ENCODE data around the gene ZNF841. TPM values are rescaled to one million over a fixed set of nuclear protein-coding genes. Genes with fewer than 3 reads are reported as not detected.

Gene ZNF841
- total and polyA plus RNA-seq, 4 donors: 0.86 to 11.1 (median 4.2) TPM

DNA sequence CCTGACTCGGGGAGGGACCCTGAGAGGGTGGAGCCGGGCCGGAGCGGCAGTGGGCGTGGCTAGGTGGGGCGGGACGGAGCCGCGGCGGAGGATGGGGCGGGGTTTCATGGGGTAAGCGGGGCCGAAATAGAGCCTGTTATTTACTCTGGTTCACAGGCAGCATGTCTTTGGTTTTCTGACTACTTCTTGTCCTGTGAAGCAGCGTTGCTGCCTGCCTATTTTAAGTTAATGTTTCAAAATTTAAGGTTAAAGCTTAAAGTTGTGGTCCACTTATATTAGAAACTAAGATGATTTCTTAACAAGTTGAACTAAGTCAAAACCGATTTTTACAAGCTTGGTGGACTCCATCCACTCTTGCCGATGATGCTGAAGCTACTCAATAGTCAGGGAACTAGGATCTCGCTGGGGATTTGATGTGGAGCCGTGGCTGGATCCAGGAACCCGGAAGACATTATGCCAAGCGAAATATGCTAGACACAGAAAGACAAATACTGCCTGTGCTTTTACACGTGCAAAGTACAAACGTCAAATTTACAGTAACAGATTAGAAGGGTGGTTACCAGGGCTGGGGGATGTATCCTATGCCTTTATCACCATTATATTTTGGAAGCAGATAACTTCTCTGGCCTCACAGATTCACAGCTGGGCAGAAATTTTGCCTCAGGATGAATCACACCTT is 44.6 kb upstream of the ZNF841 start:
- Histone ChIP-seq H3K9ac (ENCODE audit: low read depth in 1 of 2, low read length in 2 of 2) (no peak overlapping the region), H3K4me1 (ENCODE audit: control insufficient read depth in 4 of 4, insufficient read depth in 4 of 4, low read length in 3 of 4) (peaks cover 0 to 22% (median 11%) of the 10 kb centered on the region in 4 donors), H3K36me3 (ENCODE audit: control insufficient read depth in 4 of 4, insufficient read depth in 3 of 4, low read depth in 1 of 4, low read length in 3 of 4) (peaks cover 0 to 3% (median 0%) of the 10 kb centered on the region in 4 donors), H3K4me3 (ENCODE audit: low read depth in 1 of 3, low read length in 3 of 3) (peak overlapping the region in 1 of 3 donors; percentile 93), H3K27ac (ENCODE audit: low read depth in 1 of 2, low read length in 2 of 2) (peak overlapping the region in 1 of 2 donors; percentile 96), H3K27me3 (ENCODE audit: control insufficient read depth in 4 of 4, insufficient read depth in 4 of 4, low read length in 3 of 4) (no peaks in the 10 kb centered on the region), H3K9me3 (ENCODE audit: control insufficient read depth in 4 of 4, low read length in 3 of 4) (peaks cover 9 to 35% (median 22%) of the 10 kb centered on the region in 4 donors)
- TF ChIP-seq YY1 (IDR thresholded peaks at IDR 0.05) (peak; percentile 45), HNF4G (IDR thresholded peaks at IDR 0.05) (no peak)
- no peak for DNase-seq (ENCODE audit: low spot score)
- WGBS: 18% methylated on average over 22 of the region's 22 CpGs

DNA sequence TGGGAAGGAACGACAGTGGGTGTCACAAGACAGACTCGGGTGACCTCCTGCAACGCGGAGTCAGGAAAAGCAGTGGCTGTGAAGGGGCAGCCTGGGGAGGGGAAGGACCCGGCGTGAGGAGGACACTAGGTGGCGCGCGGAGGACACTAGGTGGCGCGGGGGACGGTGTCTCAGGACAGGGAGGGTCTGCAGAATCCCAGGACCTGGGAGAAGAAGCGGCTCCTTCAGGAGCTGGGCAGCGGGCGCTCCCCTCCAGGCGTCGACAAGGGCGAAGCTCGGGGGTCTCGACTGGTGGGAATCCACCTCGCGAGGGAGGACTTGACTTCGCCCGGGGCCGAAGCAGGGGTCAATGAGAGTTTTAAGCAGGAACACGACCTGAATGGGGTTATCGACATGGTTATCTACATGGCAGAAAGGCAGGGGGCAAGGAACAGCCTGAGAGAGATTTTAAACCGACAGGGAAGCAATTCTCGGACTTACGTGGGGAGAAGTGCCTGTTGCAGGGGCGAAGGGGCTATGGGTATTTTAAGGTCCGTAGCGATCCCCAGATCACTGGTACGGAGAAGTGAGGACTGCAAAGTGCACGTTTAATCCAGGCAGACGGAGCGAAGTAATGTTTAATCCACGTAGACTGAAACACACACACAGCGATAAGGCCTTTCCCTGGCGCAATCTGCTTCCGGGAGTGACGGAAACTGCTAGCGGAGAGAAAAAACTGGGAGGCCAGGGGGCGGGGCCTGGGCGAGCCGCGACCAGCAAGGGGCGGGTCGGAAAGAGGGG is 43.9 kb upstream of the ZNF841 start, which contains the start of gene ZNF616:
Gene ZNF616, minus strand, starts transcription at position 687 of the 780 bp plus-strand sequence. CDS start 9,426 bp downstream, outside the sequence.
- WGBS: under 1% methylated on average over 49 of the region's 49 CpGs
- no peaks in the 10 kb centered on the region for H3K27me3 ChIP-seq (ENCODE audit: control insufficient read depth in 4 of 4, insufficient read depth in 4 of 4, low read length in 3 of 4)
- peaks cover 9 to 35% (median 24%) of the 10 kb centered on the region in 4 donors for H3K9me3 ChIP-seq (ENCODE audit: control insufficient read depth in 4 of 4, low read length in 3 of 4)
- H3K36me3 ChIP-seq (ENCODE audit: control insufficient read depth in 4 of 4, insufficient read depth in 3 of 4, low read depth in 1 of 4, low read length in 3 of 4): peaks cover 0 to 5% (median 3%) of the 10 kb centered on the region in 4 donors
- TF ChIP-seq RAD21 (IDR thresholded peaks at IDR 0.05) (peak; percentile 75 to 83), RXRA (IDR thresholded peaks at IDR 0.05) (peak; percentile 65 to 88), FOXA1 (IDR thresholded peaks at IDR 0.05) (no peak), JUND (IDR thresholded peaks at IDR 0.05) (no peak), ATF3 (IDR thresholded peaks at IDR 0.05) (no peak), EGR1 (IDR thresholded peaks at IDR 0.05; ENCODE audit: low read depth in 2 of 2) (peak in 1 of 2 donors; percentile 27), SP1 (IDR thresholded peaks at IDR 0.05) (peak; percentile 73), NR2F2 (IDR thresholded peaks at IDR 0.05) (peak; percentile 38), CTCF (IDR thresholded peaks at IDR 0.05; ENCODE audit: low read depth, low read length, missing input control) (peak; percentile 66), HNF4G (IDR thresholded peaks at IDR 0.05) (no peak), HNF4A (conservative IDR thresholded peaks at IDR 0.05) (peak in 1 of 2 donors; percentile 30), YY1 (IDR thresholded peaks at IDR 0.05) (peak; percentile 8), TAF1 (conservative IDR thresholded peaks at IDR 0.05) (peak; percentile 66), GABPA (IDR thresholded peaks at IDR 0.05 in 1 of 2, conservative IDR thresholded peaks at IDR 0.05 in 1 of 2) (peak; percentile 90 to 95), ZBTB33 (IDR thresholded peaks at IDR 0.05) (no peak), FOXA2 (IDR thresholded peaks at IDR 0.05) (no peak)
- TF ChIP-seq, protein P1, sequence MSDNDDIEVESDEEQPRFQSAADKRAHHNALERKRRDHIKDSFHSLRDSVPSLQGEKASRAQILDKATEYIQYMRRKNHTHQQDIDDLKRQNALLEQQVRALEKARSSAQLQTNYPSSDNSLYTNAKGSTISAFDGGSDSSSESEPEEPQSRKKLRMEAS (IDR thresholded peaks at IDR 0.05): peak; percentile 17
- TF ChIP-seq, protein P2, sequence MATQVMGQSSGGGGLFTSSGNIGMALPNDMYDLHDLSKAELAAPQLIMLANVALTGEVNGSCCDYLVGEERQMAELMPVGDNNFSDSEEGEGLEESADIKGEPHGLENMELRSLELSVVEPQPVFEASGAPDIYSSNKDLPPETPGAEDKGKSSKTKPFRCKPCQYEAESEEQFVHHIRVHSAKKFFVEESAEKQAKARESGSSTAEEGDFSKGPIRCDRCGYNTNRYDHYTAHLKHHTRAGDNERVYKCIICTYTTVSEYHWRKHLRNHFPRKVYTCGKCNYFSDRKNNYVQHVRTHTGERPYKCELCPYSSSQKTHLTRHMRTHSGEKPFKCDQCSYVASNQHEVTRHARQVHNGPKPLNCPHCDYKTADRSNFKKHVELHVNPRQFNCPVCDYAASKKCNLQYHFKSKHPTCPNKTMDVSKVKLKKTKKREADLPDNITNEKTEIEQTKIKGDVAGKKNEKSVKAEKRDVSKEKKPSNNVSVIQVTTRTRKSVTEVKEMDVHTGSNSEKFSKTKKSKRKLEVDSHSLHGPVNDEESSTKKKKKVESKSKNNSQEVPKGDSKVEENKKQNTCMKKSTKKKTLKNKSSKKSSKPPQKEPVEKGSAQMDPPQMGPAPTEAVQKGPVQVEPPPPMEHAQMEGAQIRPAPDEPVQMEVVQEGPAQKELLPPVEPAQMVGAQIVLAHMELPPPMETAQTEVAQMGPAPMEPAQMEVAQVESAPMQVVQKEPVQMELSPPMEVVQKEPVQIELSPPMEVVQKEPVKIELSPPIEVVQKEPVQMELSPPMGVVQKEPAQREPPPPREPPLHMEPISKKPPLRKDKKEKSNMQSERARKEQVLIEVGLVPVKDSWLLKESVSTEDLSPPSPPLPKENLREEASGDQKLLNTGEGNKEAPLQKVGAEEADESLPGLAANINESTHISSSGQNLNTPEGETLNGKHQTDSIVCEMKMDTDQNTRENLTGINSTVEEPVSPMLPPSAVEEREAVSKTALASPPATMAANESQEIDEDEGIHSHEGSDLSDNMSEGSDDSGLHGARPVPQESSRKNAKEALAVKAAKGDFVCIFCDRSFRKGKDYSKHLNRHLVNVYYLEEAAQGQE (IDR thresholded peaks at IDR 0.05): peak; percentile 34
- DNase-seq (ENCODE audit: low spot score): peak; percentile 97
- peak within 1 kb of the TSS; percentile 98 to 100 for H3K9ac ChIP-seq (ENCODE audit: low read depth in 1 of 2, low read length in 2 of 2)
- peaks cover 0 to 22% (median 11%) of the 10 kb centered on the region in 4 donors for H3K4me1 ChIP-seq (ENCODE audit: control insufficient read depth in 4 of 4, insufficient read depth in 4 of 4, low read length in 3 of 4)
- H3K4me3 ChIP-seq (ENCODE audit: low read depth in 1 of 3, low read length in 3 of 3): peak within 1 kb of the TSS; percentile 93 to 100 (median 99)
- peak within 1 kb of the TSS; percentile 96 to 99 for H3K27ac ChIP-seq (ENCODE audit: low read depth in 1 of 2, low read length in 2 of 2)
